BLaER1 treated with 17β-estradiol and CSF1 and Interleukin-3, amounts not matched to agents 10 nM and 100 nM (cell line): ENCODE results near the gene CENPP.

ENCODE experiments used
- H3K27ac ChIP-seq, 11 experiments: shearing (Covaris generic); formaldehyde crosslinking; 2 replicates each; pipeline ENCODE4 v1.8.1; 2022
- H3K27me3 ChIP-seq, 11 experiments: shearing (Covaris generic); formaldehyde crosslinking; 2 replicates each; pipeline ENCODE4 v1.8.1; 2022
- H3K36me3 ChIP-seq, 11 experiments: shearing (Covaris generic); formaldehyde crosslinking; 2 replicates each; pipeline ENCODE4 v1.8.1; 2022
- H3K4me1 ChIP-seq, 10 experiments: shearing (Covaris generic); formaldehyde crosslinking; 2 replicates each; pipeline ENCODE4 v1.8.1; 2022
- H3K4me2 ChIP-seq, 11 experiments: shearing (Covaris generic); formaldehyde crosslinking; 2 replicates each; pipeline ENCODE4 v1.8.1; 2022
- H3K4me3 ChIP-seq, 10 experiments: shearing (Covaris generic); formaldehyde crosslinking; 2 replicates each; pipeline ENCODE4 v1.8.1; 2022
- H3K9ac ChIP-seq, 11 experiments: shearing (Covaris generic); formaldehyde crosslinking; 2 replicates each; pipeline ENCODE4 v1.8.1; 2022
- H3K9me3 ChIP-seq, 11 experiments: shearing (Covaris generic); formaldehyde crosslinking; replicated peaks in 1 of 11; 2 replicates each; pipeline ENCODE4 v1.8.1; 2022
- H4K20me1 ChIP-seq, 11 experiments: shearing (Covaris generic); formaldehyde crosslinking; 2 replicates each; pipeline ENCODE4 v1.8.1; 2022
- Cebpa-rat ChIP-seq, 11 experiments: shearing (Covaris generic); IDR thresholded peaks; 2 replicates each; pipeline ENCODE4 v1.8.1; 2022

Gene CENPP

DNA sequence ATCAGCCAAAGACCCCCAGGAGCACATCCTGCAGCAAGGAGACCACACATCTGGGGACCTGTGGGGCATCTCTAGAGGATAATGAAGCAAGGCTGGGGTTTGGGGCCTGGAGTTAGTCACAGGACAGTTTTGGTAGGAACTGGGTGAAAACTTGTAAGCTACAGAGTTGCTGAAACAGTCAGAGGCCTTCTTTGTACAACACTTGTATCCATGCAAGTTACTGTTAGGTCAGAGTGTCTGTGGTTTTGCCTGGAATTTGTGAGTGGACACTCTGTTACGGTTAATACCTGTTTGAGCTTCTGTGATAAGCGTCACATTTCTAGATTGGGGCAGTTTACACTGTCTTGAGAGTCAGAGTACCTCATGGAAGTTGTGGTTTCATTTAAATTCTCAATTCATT is 179.1 kb downstream of the CENPP start:
- Histone ChIP-seq H3K27me3 (no peaks in the 10 kb centered on the region), H3K9me3 (no peaks in the 10 kb centered on the region), H4K20me1 (no peaks in the 10 kb centered on the region), H3K4me2 (no peak overlapping the region), H3K4me1 (peaks cover 0 to 21% (median 10%) of the 10 kb centered on the region in 10 experiments; a peak in 7 of 20 replicates), H3K36me3 (peaks cover 0 to 6% (median 0%) of the 10 kb centered on the region in 11 experiments; a peak in 2 of 22 replicates), H3K9ac (no peak overlapping the region), H3K27ac (no peak overlapping the region), H3K4me3 (no peak overlapping the region)
- TF ChIP-seq Cebpa-rat (IDR thresholded peaks at IDR 0.05): no peak

DNA sequence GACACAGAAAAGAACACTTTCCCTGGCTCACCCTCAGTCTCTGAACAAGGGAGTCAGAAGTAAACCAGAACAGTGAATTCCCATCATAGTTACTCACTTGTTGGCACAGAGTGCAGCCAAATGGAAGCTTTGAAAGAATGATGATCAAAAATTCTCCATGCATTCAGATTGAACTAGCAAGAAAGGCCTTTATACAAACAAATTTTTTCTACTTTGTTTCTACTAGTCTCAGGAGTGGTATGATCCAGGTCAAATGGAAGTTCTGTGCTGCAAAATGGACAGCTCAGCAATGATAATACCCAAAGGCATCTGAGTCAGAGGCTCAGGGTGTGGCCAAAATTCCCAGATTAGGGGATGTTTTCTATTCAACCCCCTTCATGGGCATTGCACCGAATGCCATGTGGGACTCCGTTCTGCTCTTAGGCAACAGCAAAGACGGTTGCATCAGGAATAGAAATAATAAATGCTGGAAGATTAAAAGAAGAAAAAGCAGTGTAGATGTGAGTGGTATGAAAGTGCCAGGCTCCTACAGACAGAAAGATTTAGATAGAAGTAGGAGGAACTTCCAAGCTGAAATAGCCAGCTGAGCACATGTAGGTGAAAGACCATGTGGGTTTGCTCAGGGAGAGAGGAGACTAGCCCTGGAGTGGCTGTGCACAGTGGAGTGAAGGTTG is 180.6 kb downstream of the CENPP start:
- H3K27me3 ChIP-seq: no peaks in the 10 kb centered on the region
- no peaks in the 10 kb centered on the region for H3K9me3 ChIP-seq
- no peak overlapping the region for H3K27ac ChIP-seq
- H3K4me3 ChIP-seq: no peak overlapping the region
- peaks cover 0 to 6% (median 0%) of the 10 kb centered on the region in 11 experiments; a peak in 2 of 22 replicates for H3K36me3 ChIP-seq
- TF ChIP-seq Cebpa-rat (IDR thresholded peaks at IDR 0.05): no peak
- H3K4me2 ChIP-seq: no peak overlapping the region; a peak in 1 of 22 replicates
- no peak overlapping the region for H3K9ac ChIP-seq
- no peaks in the 10 kb centered on the region for H4K20me1 ChIP-seq
- peaks cover 8 to 30% (median 20%) of the 10 kb centered on the region in 10 experiments for H3K4me1 ChIP-seq

DNA sequence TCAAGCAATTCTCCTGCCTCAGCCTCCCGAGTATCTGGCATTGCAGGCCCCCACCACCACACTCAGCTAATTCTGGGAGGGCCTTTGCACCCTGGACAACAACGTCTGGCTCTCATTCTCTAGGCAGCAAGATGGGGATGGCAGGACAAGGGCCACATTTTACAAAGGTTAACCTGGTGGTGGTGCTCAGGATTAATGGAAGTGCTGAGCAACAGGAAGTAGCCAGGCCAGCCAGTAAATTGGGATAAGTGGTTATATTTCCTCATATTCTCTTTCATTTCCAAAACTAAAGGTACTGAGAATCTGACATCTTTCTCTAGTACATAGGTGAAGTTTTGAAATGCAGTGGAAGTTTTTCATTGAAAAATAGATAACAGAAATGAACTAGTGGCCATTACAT is 181.3 kb downstream of the CENPP start:
- no peaks in the 10 kb centered on the region for H4K20me1 ChIP-seq
- TF ChIP-seq Cebpa-rat (IDR thresholded peaks at IDR 0.05): no peak
- H3K9ac ChIP-seq: no peak overlapping the region
- no peak overlapping the region for H3K4me2 ChIP-seq
- no peaks in the 10 kb centered on the region for H3K9me3 ChIP-seq
- no peaks in the 10 kb centered on the region for H3K27me3 ChIP-seq
- peaks cover 0 to 6% (median 0%) of the 10 kb centered on the region in 11 experiments; a peak in 1 of 22 replicates for H3K36me3 ChIP-seq
- H3K4me3 ChIP-seq: no peak overlapping the region
- H3K4me1 ChIP-seq: peaks cover 8 to 36% (median 20%) of the 10 kb centered on the region in 10 experiments
- H3K27ac ChIP-seq: no peak overlapping the region

DNA sequence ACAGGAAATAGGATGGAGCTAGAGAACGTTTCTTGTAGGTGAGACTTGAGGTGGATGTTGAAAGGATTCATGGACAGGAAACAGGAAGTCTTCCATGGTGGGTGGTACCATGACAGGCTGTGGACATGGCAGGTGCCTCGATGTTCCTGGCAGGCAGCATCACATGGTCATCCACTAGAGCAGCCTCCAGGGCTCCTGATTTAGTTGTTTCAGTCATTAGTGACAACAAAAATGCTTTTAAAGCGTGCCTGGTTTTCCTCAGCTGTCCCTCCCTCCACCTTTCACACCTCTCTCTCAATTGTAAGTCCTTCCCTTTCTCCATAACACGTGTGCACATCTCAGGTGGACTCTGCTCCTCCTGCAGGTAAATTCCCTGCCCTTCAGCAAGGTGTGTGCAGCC is 181.7 kb downstream of the CENPP start:
- peaks cover 0 to 6% (median 0%) of the 10 kb centered on the region in 11 experiments; a peak in 1 of 22 replicates for H3K36me3 ChIP-seq
- H3K9ac ChIP-seq: no peak overlapping the region
- no peaks in the 10 kb centered on the region for H3K9me3 ChIP-seq
- no peak overlapping the region for H3K27ac ChIP-seq
- TF ChIP-seq Cebpa-rat (IDR thresholded peaks at IDR 0.05): no peak
- peaks cover 11 to 37% (median 20%) of the 10 kb centered on the region in 10 experiments for H3K4me1 ChIP-seq
- H3K4me2 ChIP-seq: peak overlapping the region in 1 of 11 experiments; percentile 15; a peak in 1 of 22 replicates
- no peak overlapping the region for H3K4me3 ChIP-seq
- H4K20me1 ChIP-seq: no peaks in the 10 kb centered on the region
- H3K27me3 ChIP-seq: no peaks in the 10 kb centered on the region

DNA sequence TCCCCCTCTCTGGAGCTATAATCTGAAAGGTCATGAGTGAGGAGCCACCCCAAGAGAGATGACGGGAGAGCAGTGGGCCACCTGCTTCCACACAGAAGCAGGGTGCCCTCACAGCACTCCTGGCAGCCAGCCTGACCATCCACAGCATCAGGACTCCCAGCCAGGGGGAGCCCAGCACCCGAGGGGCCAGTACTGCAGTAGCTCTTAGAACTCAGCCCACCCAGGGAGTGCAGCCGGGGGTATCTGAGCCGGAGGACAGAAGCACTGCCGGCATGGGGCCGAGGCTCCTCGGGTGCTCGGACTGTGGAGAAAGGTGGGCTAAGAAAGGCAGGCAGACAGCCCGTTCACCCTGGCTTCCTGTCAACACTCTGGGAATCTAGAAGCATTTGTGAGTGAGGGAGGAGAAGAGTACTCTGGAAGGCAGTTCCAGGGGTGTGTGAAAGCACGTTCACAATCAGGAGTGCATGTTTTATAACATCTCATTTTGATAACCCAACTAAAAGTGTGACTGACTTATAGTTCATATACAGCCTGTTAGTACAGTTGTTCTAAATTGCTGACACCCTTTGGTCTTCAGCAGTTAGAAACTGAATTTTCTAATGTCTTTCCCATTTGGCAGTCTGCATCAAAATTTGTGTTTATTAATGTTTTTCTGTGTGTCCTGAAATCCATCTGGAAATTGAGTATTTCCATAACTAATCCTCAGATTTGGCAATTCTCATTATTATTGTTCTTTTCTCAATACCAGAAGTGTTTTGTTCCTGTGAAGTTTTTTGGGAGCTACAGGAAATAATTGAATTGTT is 182.5 kb downstream of the CENPP start:
- TF ChIP-seq Cebpa-rat (IDR thresholded peaks at IDR 0.05): no peak
- no peak overlapping the region for H3K27ac ChIP-seq
- H4K20me1 ChIP-seq: no peaks in the 10 kb centered on the region
- peaks cover 0 to 6% (median 0%) of the 10 kb centered on the region in 11 experiments; a peak in 1 of 22 replicates for H3K36me3 ChIP-seq
- H3K4me2 ChIP-seq: no peak overlapping the region
- no peaks in the 10 kb centered on the region for H3K9me3 ChIP-seq
- H3K4me3 ChIP-seq: no peak overlapping the region
- H3K9ac ChIP-seq: no peak overlapping the region
- peaks cover 18 to 37% (median 25%) of the 10 kb centered on the region in 10 experiments for H3K4me1 ChIP-seq
- no peaks in the 10 kb centered on the region for H3K27me3 ChIP-seq

DNA sequence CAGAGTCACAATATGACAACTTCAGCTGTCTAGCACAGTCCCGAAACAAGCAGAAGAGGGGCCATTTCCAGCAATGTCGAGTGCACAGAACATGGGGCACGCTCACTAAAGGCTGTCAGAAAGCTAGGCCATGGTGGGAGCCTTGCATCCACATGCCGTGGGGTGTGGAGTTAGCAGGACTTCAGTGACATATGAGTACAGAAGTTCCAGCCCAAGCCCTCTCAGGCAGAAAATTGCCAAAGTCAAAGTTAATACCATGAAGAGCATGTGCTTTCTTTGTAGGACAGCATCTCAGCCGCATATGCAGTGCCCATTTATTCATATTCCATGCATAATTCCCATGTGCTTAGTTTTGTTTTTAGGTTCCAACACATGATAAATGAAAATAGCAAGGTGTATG is 183.3 kb downstream of the CENPP start:
- no peak for TF ChIP-seq Cebpa-rat (IDR thresholded peaks at IDR 0.05)
- no peaks in the 10 kb centered on the region for H3K27me3 ChIP-seq
- no peak overlapping the region for H3K4me3 ChIP-seq
- no peaks in the 10 kb centered on the region for H3K9me3 ChIP-seq
- H3K27ac ChIP-seq: no peak overlapping the region
- no peaks in the 10 kb centered on the region for H4K20me1 ChIP-seq
- H3K36me3 ChIP-seq: peaks cover 0 to 6% (median 0%) of the 10 kb centered on the region in 11 experiments; a peak in 1 of 22 replicates
- H3K9ac ChIP-seq: no peak overlapping the region
- no peak overlapping the region for H3K4me2 ChIP-seq
- peaks cover 22 to 37% (median 28%) of the 10 kb centered on the region in 10 experiments for H3K4me1 ChIP-seq

DNA sequence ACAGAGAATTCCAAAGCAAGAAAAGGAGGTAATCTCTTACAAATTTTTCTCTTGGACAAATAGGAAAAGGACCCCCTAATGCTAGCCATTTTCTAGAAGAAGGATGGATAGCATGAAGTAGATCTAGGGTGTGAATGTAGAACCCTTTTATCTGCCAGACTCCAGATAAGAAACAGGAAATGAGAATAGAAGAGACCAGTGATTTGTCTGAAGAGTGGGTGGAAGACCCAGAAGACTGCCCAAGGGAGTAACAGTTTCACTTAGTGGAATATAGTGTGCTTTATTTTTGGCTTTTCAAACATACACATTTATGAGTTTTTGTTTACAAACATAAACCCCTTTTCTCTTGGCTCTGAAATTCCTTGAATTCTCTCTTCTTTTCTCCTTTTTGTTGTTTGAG is 185.0 kb downstream of the CENPP start:
- Histone ChIP-seq H3K4me3 (no peak overlapping the region), H3K27ac (no peak overlapping the region), H3K27me3 (no peaks in the 10 kb centered on the region), H3K9ac (no peak overlapping the region), H3K9me3 (no peaks in the 10 kb centered on the region), H4K20me1 (no peaks in the 10 kb centered on the region), H3K4me2 (peak overlapping the region; percentile 14 to 62 (median 40); a peak in 20 of 22 replicates), H3K36me3 (peaks cover 0 to 12% (median 0%) of the 10 kb centered on the region in 11 experiments; a peak in 2 of 22 replicates), H3K4me1 (peaks cover 22 to 36% (median 26%) of the 10 kb centered on the region in 10 experiments)
- no peak for TF ChIP-seq Cebpa-rat (IDR thresholded peaks at IDR 0.05)

DNA sequence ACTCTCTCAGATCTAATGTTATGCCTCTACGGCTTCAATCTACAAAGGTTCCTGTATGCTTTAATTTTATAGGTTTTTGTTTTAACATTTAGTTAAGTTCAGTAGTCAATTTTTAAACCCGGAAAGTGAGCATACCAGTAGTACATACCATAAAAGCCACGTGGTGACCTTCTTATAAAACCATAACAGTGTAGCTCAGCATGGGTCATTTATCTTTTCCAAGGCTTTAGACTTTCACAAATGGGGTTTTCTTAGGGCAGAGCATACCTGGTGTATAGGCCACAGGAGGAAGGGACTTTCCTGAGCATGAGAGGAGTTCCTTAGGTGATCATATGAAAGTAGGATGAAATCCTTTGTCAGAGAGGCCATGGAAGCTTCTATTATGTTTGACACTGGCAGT is 186.9 kb downstream of the CENPP start:
- no peak overlapping the region for H3K9ac ChIP-seq
- H3K27me3 ChIP-seq: no peaks in the 10 kb centered on the region
- H3K4me3 ChIP-seq: no peak overlapping the region
- no peak overlapping the region for H3K27ac ChIP-seq
- TF ChIP-seq Cebpa-rat (IDR thresholded peaks at IDR 0.05): no peak
- peak overlapping the region in 8 of 11 experiments; percentile 21 to 61 (median 49); a peak in 16 of 22 replicates for H3K4me2 ChIP-seq
- peaks cover 0 to 20% (median 0%) of the 10 kb centered on the region in 11 experiments; a peak in 3 of 22 replicates for H3K36me3 ChIP-seq
- no peaks in the 10 kb centered on the region for H4K20me1 ChIP-seq
- peaks cover 9 to 27% (median 22%) of the 10 kb centered on the region in 10 experiments for H3K4me1 ChIP-seq
- H3K9me3 ChIP-seq: no peaks in the 10 kb centered on the region

DNA sequence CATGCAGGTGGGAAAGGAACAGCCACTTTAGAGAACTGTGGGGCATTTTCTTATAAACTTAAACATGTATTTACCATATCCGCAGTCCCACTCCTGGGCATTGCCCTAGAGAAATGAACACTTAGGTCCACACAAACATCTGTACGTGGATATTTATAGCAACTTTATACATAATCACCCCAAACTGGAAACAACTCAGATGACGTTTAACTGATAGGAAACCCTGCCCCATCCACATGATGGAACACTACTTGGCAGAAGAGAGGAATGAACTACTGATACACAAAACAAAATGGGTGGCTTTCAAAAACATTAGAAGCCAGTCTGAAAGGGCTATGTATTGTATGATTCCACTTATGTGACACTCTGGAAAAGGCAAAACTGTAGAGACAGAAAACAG is 187.6 kb downstream of the CENPP start:
- H3K4me2 ChIP-seq: peak overlapping the region in 8 of 11 experiments; percentile 21 to 61 (median 49); a peak in 16 of 22 replicates
- no peaks in the 10 kb centered on the region for H4K20me1 ChIP-seq
- H3K27ac ChIP-seq: no peak overlapping the region

More for the DNA sequence above, 187.6 kb downstream of the CENPP start:
- Histone ChIP-seq H3K4me3 (no peak overlapping the region), H3K9me3 (no peaks in the 10 kb centered on the region), H3K27me3 (no peaks in the 10 kb centered on the region), H3K9ac (no peak overlapping the region), H3K4me1 (peaks cover 9 to 27% (median 22%) of the 10 kb centered on the region in 10 experiments), H3K36me3 (peaks cover 0 to 24% (median 0%) of the 10 kb centered on the region in 11 experiments; a peak in 3 of 22 replicates)
- TF ChIP-seq Cebpa-rat (IDR thresholded peaks at IDR 0.05): no peak
